Measurements from ENCODE around the gene TESK2. TPM values are rescaled to one million over a fixed set of nuclear protein-coding genes. Genes with fewer than 3 reads are reported as not detected.
A peak's percentile ranks its signal among the peaks of the same experiment; 100 is the strongest.
"Not testable (repeated sequence)": the region's sequence is repeated elsewhere in the genome, so short reads cannot be mapped to it uniquely, and the experiment has no call there.

Gene TESK2
- polyA plus RNA-seq, 1 donor from 2014 or later: 19.2 TPM

DNA sequence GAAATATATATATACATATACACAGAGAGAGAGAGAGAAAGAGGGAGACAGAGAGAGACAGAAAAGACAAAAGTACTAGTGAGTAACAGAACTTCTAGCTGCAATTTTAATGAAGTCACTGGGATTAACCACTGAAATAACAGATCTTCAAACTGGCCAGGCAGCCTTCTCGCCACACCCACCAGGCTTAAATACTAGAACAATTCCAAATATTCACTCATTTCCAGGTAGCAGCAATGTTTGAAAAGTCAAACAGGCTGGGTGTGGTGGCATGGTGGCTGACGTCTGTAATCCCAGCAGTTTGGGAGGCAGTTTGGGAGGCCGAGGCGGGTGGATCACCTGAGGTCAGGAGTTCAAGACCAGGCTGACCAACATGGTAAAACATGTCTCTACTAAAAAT is 25.5 kb upstream of the TESK2 start:
- peaks cover 2% of the 10 kb centered on the region for H3K36me3 Mint-ChIP-seq
- H3K4me1 Mint-ChIP-seq: peaks cover 11 to 22% (median 20%) of the 10 kb centered on the region in 3 donors
- H3K4me3 Mint-ChIP-seq: peak overlapping the region in 1 of 4 donors; percentile 66
- no peaks in the 10 kb centered on the region for H3K9me3 Mint-ChIP-seq
- peak overlapping the region in 2 of 3 donors; percentile 33 to 93 for H3K27ac Mint-ChIP-seq
- H3K27me3 Mint-ChIP-seq: no peaks in the 10 kb centered on the region

GRCh38 chr1:45516036-45516435 is 25.1 kb upstream of the TESK2 start:
- peaks cover 2% of the 10 kb centered on the region for H3K36me3 Mint-ChIP-seq
- H3K9me3 Mint-ChIP-seq: no peaks in the 10 kb centered on the region
- no peaks in the 10 kb centered on the region for H3K27me3 Mint-ChIP-seq
- H3K4me3 Mint-ChIP-seq: peak overlapping the region in 1 of 4 donors; percentile 66
- H3K27ac Mint-ChIP-seq: peak overlapping the region in 2 of 3 donors; percentile 33 to 93
- peaks cover 11 to 22% (median 19%) of the 10 kb centered on the region in 3 donors for H3K4me1 Mint-ChIP-seq

- H3K4me3 Mint-ChIP-seq, H3K27me3 Mint-ChIP-seq, H3K9me3 Mint-ChIP-seq, H3K4me1 Mint-ChIP-seq, H3K36me3 Mint-ChIP-seq, H3K27ac Mint-ChIP-seq: not testable (repeated sequence)
Measured at GRCh38 chr1:45513532-45514260, 22.7 kb upstream of the TESK2 start.

- Mint-ChIP-seq H3K4me3 (peak overlapping the region in 1 of 4 donors; percentile 17), H3K36me3 (peaks cover 6% of the 10 kb centered on the region), H3K4me1 (peaks cover 0 to 4% (median 3%) of the 10 kb centered on the region in 3 donors), H3K9me3 (no peaks in the 10 kb centered on the region), H3K27ac (peak overlapping the region in 1 of 3 donors; percentile 38), H3K27me3 (no peaks in the 10 kb centered on the region)
Measured at GRCh38 chr1:45512641-45513054, 21.7 kb upstream of the TESK2 start.

GRCh38 chr1:45510972-45511527 is 20.1 kb upstream of the TESK2 start:
- no peak overlapping the region for H3K4me3 Mint-ChIP-seq
- peaks cover 6% of the 10 kb centered on the region for H3K36me3 Mint-ChIP-seq
- peak overlapping the region in 1 of 3 donors; percentile 12 for H3K27ac Mint-ChIP-seq
- peaks cover 0 to 5% (median 2%) of the 10 kb centered on the region in 3 donors for H3K4me1 Mint-ChIP-seq
- H3K27me3 Mint-ChIP-seq: no peaks in the 10 kb centered on the region
- H3K9me3 Mint-ChIP-seq: no peaks in the 10 kb centered on the region

- H3K27me3 Mint-ChIP-seq: no peaks in the 10 kb centered on the region
- peaks cover 0 to 5% (median 2%) of the 10 kb centered on the region in 3 donors for H3K4me1 Mint-ChIP-seq
- no peaks in the 10 kb centered on the region for H3K9me3 Mint-ChIP-seq
- H3K4me3 Mint-ChIP-seq: no peak overlapping the region
- H3K36me3 Mint-ChIP-seq: peaks cover 6% of the 10 kb centered on the region
- H3K27ac Mint-ChIP-seq: peak overlapping the region in 1 of 3 donors; percentile 51
Measured at GRCh38 chr1:45510036-45510971, 19.3 kb upstream of the TESK2 start.

DNA sequence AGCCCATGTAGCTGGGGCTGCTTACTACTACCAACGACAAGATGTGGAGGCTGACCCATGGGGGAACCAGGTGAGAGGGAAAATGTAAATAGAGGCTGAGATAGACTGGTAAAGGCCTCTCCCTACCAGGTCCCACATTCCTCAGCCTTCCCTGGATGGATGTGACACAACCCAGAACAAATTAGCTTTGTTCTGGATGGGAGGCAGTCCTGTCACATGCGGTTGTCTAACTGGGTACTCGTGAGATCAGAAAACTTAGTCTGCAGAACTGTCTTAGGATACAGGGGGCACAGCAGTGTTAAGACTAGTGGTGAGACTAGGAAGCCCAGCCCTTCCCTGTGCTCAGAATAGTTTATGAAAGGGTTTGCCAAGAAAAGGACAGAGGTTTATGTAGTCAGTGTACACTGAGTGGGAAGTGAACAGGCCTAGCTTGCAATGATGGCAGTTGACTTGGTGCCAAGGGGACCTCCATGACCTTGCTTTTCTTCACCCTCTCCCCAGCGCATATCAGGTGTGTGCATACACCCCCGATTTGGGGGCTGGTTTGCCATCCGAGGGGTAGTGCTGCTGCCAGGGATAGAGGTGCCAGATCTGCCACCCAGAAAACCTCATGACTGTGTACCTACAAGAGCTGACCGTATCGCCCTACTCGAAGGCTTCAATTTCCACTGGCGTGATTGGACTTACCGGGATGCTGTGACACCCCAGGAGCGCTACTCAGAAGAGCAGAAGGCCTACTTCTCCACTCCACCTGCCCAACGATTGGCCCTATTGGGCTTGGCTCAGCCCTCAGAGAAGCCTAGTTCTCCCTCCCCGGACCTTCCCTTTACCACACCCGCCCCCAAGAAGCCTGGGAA is 17.6 kb upstream of the TESK2 start:
- Mint-ChIP-seq H3K36me3 (peaks cover 6% of the 10 kb centered on the region), H3K4me1 (peaks cover 0 to 5% (median 0%) of the 10 kb centered on the region in 3 donors), H3K4me3 (no peak overlapping the region), H3K27ac (no peak overlapping the region), H3K9me3 (no peaks in the 10 kb centered on the region), H3K27me3 (no peaks in the 10 kb centered on the region)

DNA sequence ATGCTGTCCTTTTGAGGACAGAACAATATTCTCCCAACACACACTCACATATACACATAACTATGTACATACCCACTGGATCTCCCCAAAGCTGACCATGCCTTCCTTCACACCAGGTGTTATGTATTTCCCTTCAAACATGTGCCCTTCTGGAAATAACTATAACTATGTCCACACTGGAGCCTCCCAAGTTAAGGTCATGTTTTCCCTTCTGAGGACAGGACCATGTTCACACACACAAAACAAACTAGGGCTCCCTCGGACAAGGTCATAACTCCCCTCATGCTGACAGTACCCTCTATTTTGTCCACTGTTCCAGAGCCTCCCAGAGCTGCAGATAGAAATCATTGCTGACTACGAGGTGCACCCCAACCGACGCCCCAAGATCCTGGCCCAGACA is 16.9 kb upstream of the TESK2 start:
- no peak overlapping the region for H3K27ac Mint-ChIP-seq
- no peaks in the 10 kb centered on the region for H3K9me3 Mint-ChIP-seq
- no peak overlapping the region for H3K4me3 Mint-ChIP-seq
- H3K4me1 Mint-ChIP-seq: peaks cover 0 to 5% (median 0%) of the 10 kb centered on the region in 3 donors
- peaks cover 6% of the 10 kb centered on the region for H3K36me3 Mint-ChIP-seq
- no peaks in the 10 kb centered on the region for H3K27me3 Mint-ChIP-seq

DNA sequence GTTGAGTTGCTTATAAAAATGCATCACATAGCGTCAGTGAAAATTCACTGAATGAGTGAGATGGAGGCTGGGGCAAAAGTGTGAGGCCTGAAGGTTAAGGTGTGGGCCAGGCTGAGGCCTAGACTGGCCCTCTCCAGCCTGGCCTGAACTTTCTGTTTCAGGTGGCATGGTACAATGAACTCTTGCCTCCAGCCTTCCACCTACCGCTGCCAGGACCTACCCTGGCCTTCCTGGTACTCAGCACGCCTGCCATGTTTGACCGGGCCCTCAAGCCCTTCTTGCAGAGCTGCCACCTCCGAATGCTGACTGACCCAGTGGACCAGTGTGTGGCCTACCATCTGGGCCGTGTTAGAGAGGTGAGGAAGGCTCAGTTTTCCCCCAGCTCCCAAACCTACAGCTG is 16.2 kb upstream of the TESK2 start:
- peaks cover 8% of the 10 kb centered on the region for H3K36me3 Mint-ChIP-seq
- H3K9me3 Mint-ChIP-seq: no peaks in the 10 kb centered on the region
- H3K4me3 Mint-ChIP-seq: no peak overlapping the region
- H3K4me1 Mint-ChIP-seq: peaks cover 0 to 3% (median 0%) of the 10 kb centered on the region in 3 donors
- no peaks in the 10 kb centered on the region for H3K27me3 Mint-ChIP-seq
- no peak overlapping the region for H3K27ac Mint-ChIP-seq

DNA sequence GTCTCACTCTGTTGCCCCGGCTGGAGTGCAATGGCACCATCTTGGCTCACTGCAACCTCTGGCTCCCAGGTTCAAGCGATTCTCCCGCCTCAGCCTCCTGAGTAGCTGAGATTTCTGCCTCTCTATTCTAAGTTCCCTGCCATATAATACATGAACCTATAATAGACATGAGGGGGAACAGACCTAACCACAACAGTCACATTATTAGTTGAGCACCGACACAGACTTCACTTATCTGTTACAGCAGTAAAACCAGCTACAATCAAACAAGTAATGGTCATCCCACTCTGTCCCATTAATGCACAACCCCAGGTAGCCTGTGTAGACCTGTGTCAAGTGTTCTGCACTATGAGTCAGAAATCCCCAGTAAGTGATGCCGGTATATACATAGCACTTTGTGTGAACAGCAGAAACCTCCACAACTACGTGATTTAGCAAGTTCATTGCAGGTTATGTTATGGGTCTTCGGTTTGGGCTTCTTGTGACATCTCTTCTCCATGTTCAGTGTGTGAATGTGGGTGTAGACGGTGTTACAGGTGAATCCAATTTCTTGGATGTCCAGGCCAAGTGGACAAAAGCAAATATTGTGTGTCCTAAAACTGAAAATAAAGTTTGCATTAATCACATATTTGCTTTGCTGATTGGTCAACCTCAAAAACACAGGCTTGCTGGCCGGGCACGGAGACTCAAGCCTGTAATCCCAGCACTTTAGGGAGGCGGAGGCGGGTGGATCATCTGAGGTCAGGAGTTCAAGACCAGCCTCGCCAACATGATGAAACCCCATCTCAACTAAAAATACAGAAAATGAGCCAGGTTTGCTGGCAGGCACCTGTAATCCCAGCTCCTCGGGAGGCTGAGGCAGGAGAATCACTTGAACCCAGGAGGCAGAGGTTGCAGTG is 12.7 kb upstream of the TESK2 start:
- Mint-ChIP-seq H3K36me3 (peaks cover 2% of the 10 kb centered on the region), H3K27me3 (no peaks in the 10 kb centered on the region), H3K4me3 (no peak overlapping the region), H3K4me1 (peaks cover 15 to 26% (median 22%) of the 10 kb centered on the region in 3 donors), H3K9me3 (no peaks in the 10 kb centered on the region), H3K27ac (no peak overlapping the region)

DNA sequence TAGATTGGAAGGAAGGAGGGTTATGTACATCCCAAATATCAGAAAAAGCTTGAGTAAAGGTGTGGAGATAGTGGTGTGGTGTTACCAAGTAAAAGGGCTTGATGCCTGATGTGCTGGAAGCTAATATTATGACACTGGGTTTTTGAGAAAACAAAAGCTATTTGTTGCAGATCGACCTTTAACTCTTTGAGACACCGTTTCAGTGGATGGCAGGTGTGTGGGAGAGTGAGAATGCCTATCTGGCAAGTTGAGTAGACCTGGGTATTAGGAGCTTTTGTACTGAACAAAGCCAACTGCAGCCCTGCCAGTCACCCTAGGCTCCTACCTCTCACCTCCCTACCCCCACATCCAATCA is 10.5 kb upstream of the TESK2 start:
- H3K4me3 Mint-ChIP-seq: peak overlapping the region in 3 of 4 donors; percentile 8 to 85 (median 75)
- H3K9me3 Mint-ChIP-seq: no peaks in the 10 kb centered on the region
- H3K4me1 Mint-ChIP-seq: peaks cover 17 to 26% (median 23%) of the 10 kb centered on the region in 3 donors
- H3K27me3 Mint-ChIP-seq: no peaks in the 10 kb centered on the region
- peaks cover 2% of the 10 kb centered on the region for H3K36me3 Mint-ChIP-seq
- H3K27ac Mint-ChIP-seq: no peak overlapping the region

GRCh38 chr1:45499415-45499769 is 8.4 kb upstream of the TESK2 start:
- no peaks in the 10 kb centered on the region for H3K27me3 Mint-ChIP-seq
- H3K4me1 Mint-ChIP-seq: peaks cover 17 to 26% (median 23%) of the 10 kb centered on the region in 3 donors
- peaks cover 2% of the 10 kb centered on the region for H3K36me3 Mint-ChIP-seq
- H3K4me3 Mint-ChIP-seq: peak overlapping the region; percentile 85 to 99 (median 98)
- peak overlapping the region; percentile 7 to 95 (median 86) for H3K27ac Mint-ChIP-seq
- no peaks in the 10 kb centered on the region for H3K9me3 Mint-ChIP-seq

GRCh38 chr1:45498279-45498678 is 7.3 kb upstream of the TESK2 start:
- Mint-ChIP-seq H3K27ac (no peak overlapping the region), H3K4me3 (peak overlapping the region in 2 of 4 donors; percentile 85 to 96), H3K4me1 (peaks cover 18 to 26% (median 23%) of the 10 kb centered on the region in 3 donors), H3K9me3 (no peaks in the 10 kb centered on the region), H3K36me3 (peaks cover 2% of the 10 kb centered on the region), H3K27me3 (no peaks in the 10 kb centered on the region)

Measured in IgD-negative memory B cell (primary cell).